ENCODE data around the gene LRRC8E.

DNA sequence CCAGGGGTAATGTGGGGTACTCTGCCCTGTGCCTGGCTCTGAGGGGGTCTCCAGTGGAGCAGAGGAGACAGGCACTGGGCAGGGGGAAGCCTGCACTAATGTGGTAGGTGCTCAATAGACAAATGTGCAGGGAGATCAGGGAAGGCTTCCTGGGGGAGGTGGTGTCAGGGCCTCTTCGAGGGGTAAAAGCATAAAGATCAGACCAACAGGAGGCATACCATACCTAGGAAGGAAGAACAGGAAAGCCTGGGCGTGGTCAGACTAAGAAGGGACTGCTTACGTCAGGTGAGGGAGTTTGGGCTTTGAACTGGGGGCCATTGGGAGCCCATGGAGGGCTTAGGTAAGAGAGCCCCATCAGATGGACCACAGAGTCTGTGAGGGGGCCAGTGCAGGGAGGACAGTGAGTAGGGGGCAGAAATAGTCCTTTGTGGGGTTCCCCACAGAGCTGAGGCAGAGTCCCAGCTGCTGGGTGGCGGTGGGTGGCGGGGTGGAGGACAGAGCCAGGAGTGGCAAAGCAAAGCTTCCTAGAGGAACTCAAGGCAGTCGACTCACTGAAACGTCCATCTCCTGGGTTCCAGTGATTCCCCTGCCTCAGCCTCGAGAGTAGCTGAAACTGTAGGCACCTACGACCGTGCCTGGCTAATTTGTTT lies 22.9 kb upstream of the LRRC8E start:
- TF ChIP-seq EZH2 (IDR thresholded peaks at IDR 0.05) (no peak), POLR2AphosphoS5 (IDR thresholded peaks at IDR 0.05; ENCODE audit: borderline replicate concordance, low read depth, low read length) (no peak)
